Prostate gland (tissue), 2 donors: Measurements from ENCODE around the gene ZC3HAV1. TPM values are rescaled to one million over a fixed set of nuclear protein-coding genes. Genes with fewer than 3 reads are reported as not detected.

Experiments used
- DNase-seq: peaks from one replicate; pipeline ENCODE4 v3.0.0-alpha.2; 2019; ENCODE audit warnings: low spot score
- H3K27ac ChIP-seq, 2 donors: fragments of 200-600 bp; sonication (generic); 2 replicates each; pipeline ENCODE4 v1.5.1; 2017 to 2019
- H3K27me3 ChIP-seq: fragments of 200-600 bp; sonication (generic); replicated peaks from 2 replicates; pipeline ENCODE4 v1.5.1; 2019; ENCODE audit not compliant: insufficient read depth
- H3K36me3 ChIP-seq, 2 donors: fragments of 200-600 bp; sonication (generic); 1 replicate in 1 of 2; 2 replicates in 1 of 2; pipeline versions ENCODE4 v1.5.1 to v1.8.1; 2017 to 2019
- H3K4me1 ChIP-seq: fragments of 200-600 bp; sonication (generic); replicated peaks from 2 replicates; pipeline ENCODE4 v1.5.1; 2019
- H3K4me3 ChIP-seq, 2 donors: fragments of 200-600 bp; sonication (generic); 2 replicates each; pipeline ENCODE4 v1.5.1; 2017 to 2019
- H3K9me3 ChIP-seq: fragments of 200-600 bp; sonication (generic); 2 replicates; pipeline ENCODE4 v1.5.1; 2017
- POLR2A ChIP-seq: fragments of 450-650 bp; IDR thresholded peaks from one replicate; pipeline ENCODE4 v1.6.1; 2016; ENCODE audit warnings: antibody characterized with exemption, mild to moderate bottlenecking
- POLR2AphosphoS5 ChIP-seq: sonication (generic); formaldehyde crosslinking; IDR thresholded peaks from one replicate; pipeline ENCODE4 v1.6.1; 2017; ENCODE audit warnings: antibody characterized with exemption
- WGBS: methylation state at CpG from one replicate; pipeline ENCODE4 v1.1.5; 2018; 5-methylcytosine and 5-hydroxymethylcytosine counted together
- intact Hi-C: fragments of 100-400 bp; cut with DNase I; formaldehyde crosslinking; loops from one replicate; pipeline ENCODE4 v1.14.2; 2022
- total RNA-seq, 2 donors: library from RNA; depleted of rRNA; stranded (reverse); fragments of >200 nt; gene quantifications; one replicate each; pipeline ENCODE4 v1.1.0, GENCODE V29; 2016
- TF ChIP-seq, protein P1 (sequence below), 4 experiments: fragments of 200-600 bp in 2 of 4; fragments of 450-650 bp in 2 of 4; sonication (generic) in 2 of 4; IDR thresholded peaks; 1 replicate in 3 of 4; 2 replicates in 1 of 4; pipeline ENCODE4 v1.5.1; 2016 to 2019; ENCODE audit warnings: antibody characterized with exemption in 4 of 4, mild to moderate bottlenecking in 2 of 4, moderate library complexity in 2 of 4

ZC3HAV1 gene
- total RNA-seq, 2 donors from 2014 or later, result 41.2 to 47.9 TPM

DNA sequence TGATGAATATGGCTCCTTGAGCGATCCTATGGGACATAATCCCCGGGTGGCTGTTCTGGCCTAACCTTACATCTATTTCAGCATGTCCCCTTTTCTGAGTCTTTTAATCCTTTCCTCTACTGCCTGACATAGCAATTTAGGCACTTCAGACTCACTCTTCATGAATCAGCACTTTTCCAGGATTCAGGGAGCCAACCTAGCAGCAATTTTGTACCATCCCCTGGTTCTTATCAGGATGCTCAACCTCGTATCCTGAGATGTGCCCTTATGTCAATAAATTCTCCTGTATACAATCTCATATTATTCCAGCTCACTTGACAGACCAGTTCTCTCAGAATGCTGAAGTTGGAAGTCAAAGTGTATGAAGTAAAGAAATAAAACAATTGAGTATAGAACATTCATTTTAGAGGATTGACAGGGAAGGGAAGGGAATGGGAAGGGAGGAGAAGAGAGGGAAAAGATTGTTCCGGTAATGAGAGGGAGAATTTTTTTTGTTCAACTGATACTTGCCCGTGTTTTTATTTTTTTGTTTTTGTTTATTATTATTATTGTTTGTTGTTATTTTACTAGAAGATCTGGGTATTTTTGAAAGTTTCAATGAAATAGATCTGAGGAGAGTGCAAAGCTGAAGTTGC, 8.2 kb upstream of the ZC3HAV1 start:
- Histone ChIP-seq H3K9me3 (no peaks in the 10 kb centered on the region), H3K4me1 (no peaks in the 10 kb centered on the region), H3K36me3 (no peaks in the 10 kb centered on the region), H3K4me3 (no peak overlapping the region), H3K27me3 (no peaks in the 10 kb centered on the region), H3K27ac (peak overlapping the region; percentile 19 to 21)
- intact Hi-C loops, result no loop called here
- WGBS, result 66% methylated on average over 5 of the region's 5 CpGs
- no peak for DNase-seq
- TF ChIP-seq, protein P1, sequence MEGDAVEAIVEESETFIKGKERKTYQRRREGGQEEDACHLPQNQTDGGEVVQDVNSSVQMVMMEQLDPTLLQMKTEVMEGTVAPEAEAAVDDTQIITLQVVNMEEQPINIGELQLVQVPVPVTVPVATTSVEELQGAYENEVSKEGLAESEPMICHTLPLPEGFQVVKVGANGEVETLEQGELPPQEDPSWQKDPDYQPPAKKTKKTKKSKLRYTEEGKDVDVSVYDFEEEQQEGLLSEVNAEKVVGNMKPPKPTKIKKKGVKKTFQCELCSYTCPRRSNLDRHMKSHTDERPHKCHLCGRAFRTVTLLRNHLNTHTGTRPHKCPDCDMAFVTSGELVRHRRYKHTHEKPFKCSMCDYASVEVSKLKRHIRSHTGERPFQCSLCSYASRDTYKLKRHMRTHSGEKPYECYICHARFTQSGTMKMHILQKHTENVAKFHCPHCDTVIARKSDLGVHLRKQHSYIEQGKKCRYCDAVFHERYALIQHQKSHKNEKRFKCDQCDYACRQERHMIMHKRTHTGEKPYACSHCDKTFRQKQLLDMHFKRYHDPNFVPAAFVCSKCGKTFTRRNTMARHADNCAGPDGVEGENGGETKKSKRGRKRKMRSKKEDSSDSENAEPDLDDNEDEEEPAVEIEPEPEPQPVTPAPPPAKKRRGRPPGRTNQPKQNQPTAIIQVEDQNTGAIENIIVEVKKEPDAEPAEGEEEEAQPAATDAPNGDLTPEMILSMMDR (IDR thresholded peaks at IDR 0.05), result no peak
- TF ChIP-seq POLR2AphosphoS5, result peak; percentile 69

GRCh38 chr7:139116999-139117398, 7.5 kb upstream of the ZC3HAV1 start:
- Histone ChIP-seq H3K27ac (no peak overlapping the region), H3K36me3 (no peaks in the 10 kb centered on the region), H3K9me3 (no peaks in the 10 kb centered on the region), H3K4me1 (no peaks in the 10 kb centered on the region), H3K4me3 (no peak overlapping the region), H3K27me3 (no peaks in the 10 kb centered on the region)
- 97% methylated on average over 3 of the region's 3 CpGs for WGBS
- intact Hi-C loops, result no loop called here
- no peak for DNase-seq
- TF ChIP-seq POLR2AphosphoS5 (no peak), POLR2A (no peak)
- TF ChIP-seq, protein P1 (IDR thresholded peaks at IDR 0.05), result no peak

GRCh38 chr7:139115104-139115503, 5.6 kb upstream of the ZC3HAV1 start:
- Histone ChIP-seq H3K9me3 (no peaks in the 10 kb centered on the region), H3K36me3 (no peaks in the 10 kb centered on the region), H3K27me3 (no peaks in the 10 kb centered on the region), H3K27ac (no peak overlapping the region), H3K4me1 (peaks cover 3% of the 10 kb centered on the region), H3K4me3 (no peak overlapping the region)
- no peak for TF ChIP-seq POLR2AphosphoS5
- TF ChIP-seq, protein P1 (IDR thresholded peaks at IDR 0.05), result no peak
- TF ChIP-seq POLR2A, result no peak
- 91% methylated on average over 3 of the region's 3 CpGs for WGBS
- intact Hi-C loops, result no loop called here
- DNase-seq, result no peak

GRCh38 chr7:139114585-139114984, 5.1 kb upstream of the ZC3HAV1 start:
- no peak overlapping the region for H3K4me3 ChIP-seq
- no peak for DNase-seq
- no peaks in the 10 kb centered on the region for H3K9me3 ChIP-seq
- H3K4me1 ChIP-seq, result peaks cover 3% of the 10 kb centered on the region
- H3K27ac ChIP-seq, result no peak overlapping the region
- 88% methylated on average over 5 of the region's 5 CpGs for WGBS
- TF ChIP-seq, protein P1 (IDR thresholded peaks at IDR 0.05), result no peak
- no peak for TF ChIP-seq POLR2A
- TF ChIP-seq POLR2AphosphoS5, result no peak
- no peaks in the 10 kb centered on the region for H3K36me3 ChIP-seq
- no peaks in the 10 kb centered on the region for H3K27me3 ChIP-seq
- intact Hi-C loops, result no loop called here

DNA sequence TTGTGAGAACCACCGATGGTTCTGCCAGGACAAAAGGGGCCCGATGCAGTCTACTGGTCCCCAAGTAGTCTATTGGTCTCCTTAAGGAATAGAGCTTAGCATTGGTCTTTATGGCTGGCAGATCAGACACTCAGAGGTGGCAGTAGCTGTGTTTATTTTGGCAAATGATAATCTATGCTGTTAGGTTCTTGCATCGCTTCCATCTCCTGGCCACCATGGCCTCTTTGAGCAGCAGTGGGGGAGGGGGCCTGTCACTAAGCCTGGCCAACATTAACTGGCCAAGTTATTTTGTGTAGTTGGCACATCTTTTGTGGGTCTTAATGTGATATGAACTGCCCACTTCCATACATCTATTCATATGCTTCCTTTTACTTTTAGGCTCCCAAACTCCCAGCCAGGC, 4.5 kb upstream of the ZC3HAV1 start:
- TF ChIP-seq POLR2AphosphoS5 (no peak), POLR2A (no peak)
- TF ChIP-seq, protein P1 (IDR thresholded peaks at IDR 0.05), result no peak
- no peak overlapping the region for H3K27ac ChIP-seq
- H3K27me3 ChIP-seq, result no peaks in the 10 kb centered on the region
- H3K4me1 ChIP-seq, result peaks cover 3% of the 10 kb centered on the region
- no peak overlapping the region for H3K4me3 ChIP-seq
- 76% methylated on average over 3 of the region's 3 CpGs for WGBS
- H3K9me3 ChIP-seq, result no peaks in the 10 kb centered on the region
- no peaks in the 10 kb centered on the region for H3K36me3 ChIP-seq
- intact Hi-C loops, result no loop called here
- no peak for DNase-seq
